ENCODE results near the gene UNC93B1. TPM values are rescaled to one million over a fixed set of nuclear protein-coding genes. Genes with fewer than 3 reads are reported as not detected.

UNC93B1 gene
- polyA plus RNA-seq, 1 donor (not counting 4 experiments of a cell fraction or from before 2014, with no cell fraction given): 15.4 TPM

- DNase-seq (ENCODE audit: low read depth, low spot score) (no peak), FAIRE-seq (no peak)
- dilution Hi-C loops (cut with MboI; ENCODE audit: extremely low pct_ligation_motif_present, low sequenced_read_pairs): no loop called here
- Histone ChIP-seq H3K79me2 (ENCODE audit: control insufficient read depth, insufficient read depth, low read length) (no peaks in the 10 kb centered on the region), H3K4me3 (ENCODE audit: control insufficient read depth in 2 of 3, extremely low read depth in 1 of 3, insufficient read depth in 2 of 3, low read depth in 1 of 3, low read length in 3 of 3) (no peak overlapping the region), H3K27ac (ENCODE audit: control insufficient read depth, insufficient read depth, low read length) (no peak overlapping the region), H3K9me3 (ENCODE audit: control insufficient read depth, low read depth, low read length) (no peaks in the 10 kb centered on the region), H3K9ac (ENCODE audit: control insufficient read depth, extremely low read depth, insufficient read depth, low read length) (no peak overlapping the region), H2AFZ (ENCODE audit: control insufficient read depth, low read length) (no peak overlapping the region), H3K4me2 (ENCODE audit: control insufficient read depth, extremely low read depth, insufficient read depth, low read depth, low read length) (no peak overlapping the region), H3K36me3 (ENCODE audit: control insufficient read depth in 2 of 2, extremely low read depth in 1 of 2, insufficient read depth in 2 of 2, low read length in 2 of 2) (peaks cover 0 to 1% of the 10 kb centered on the region in 2 experiments), H3K9me1 (ENCODE audit: control insufficient read depth, extremely low read depth, insufficient read depth, low read length) (no peaks in the 10 kb centered on the region), H3K4me1 (ENCODE audit: control insufficient read depth, extremely low read depth, insufficient read depth, low read length) (peaks cover 6% of the 10 kb centered on the region), H3K27me3 (ENCODE audit: control insufficient read depth, extremely low read depth, insufficient read depth, low read length) (no peaks in the 10 kb centered on the region), H4K20me1 (ENCODE audit: control insufficient read depth, extremely low read depth, insufficient read depth, low read length) (no peaks in the 10 kb centered on the region)
- TF ChIP-seq CTCF (optimal IDR thresholded peaks at IDR 0.05 in 1 of 3, IDR thresholded peaks at IDR 0.05 in 1 of 3, conservative IDR thresholded peaks at IDR 0.05 in 1 of 3; ENCODE audit: extremely low read depth in 1 of 3, insufficient read depth in 2 of 3, low read length in 3 of 3) (no peak), EZH2 (IDR thresholded peaks at IDR 0.05; ENCODE audit: low read length) (no peak)
Measured at GRCh38 chr11:67998150-67999045, 5.5 kb downstream of the UNC93B1 start.

- DNase-seq (ENCODE audit: low read depth, low spot score): no peak
- Histone ChIP-seq H3K4me3 (ENCODE audit: control insufficient read depth in 2 of 3, extremely low read depth in 1 of 3, insufficient read depth in 2 of 3, low read depth in 1 of 3, low read length in 3 of 3) (no peak overlapping the region), H3K4me1 (ENCODE audit: control insufficient read depth, extremely low read depth, insufficient read depth, low read length) (peaks cover under 1% of the 10 kb centered on the region), H3K27me3 (ENCODE audit: control insufficient read depth, extremely low read depth, insufficient read depth, low read length) (no peaks in the 10 kb centered on the region), H3K4me2 (ENCODE audit: control insufficient read depth, extremely low read depth, insufficient read depth, low read depth, low read length) (no peak overlapping the region), H3K9ac (ENCODE audit: control insufficient read depth, extremely low read depth, insufficient read depth, low read length) (no peak overlapping the region), H3K9me3 (ENCODE audit: control insufficient read depth, low read depth, low read length) (no peaks in the 10 kb centered on the region), H3K79me2 (ENCODE audit: control insufficient read depth, insufficient read depth, low read length) (no peaks in the 10 kb centered on the region), H4K20me1 (ENCODE audit: control insufficient read depth, extremely low read depth, insufficient read depth, low read length) (no peaks in the 10 kb centered on the region), H3K36me3 (ENCODE audit: control insufficient read depth in 2 of 2, extremely low read depth in 1 of 2, insufficient read depth in 2 of 2, low read length in 2 of 2) (peaks cover 0 to 1% of the 10 kb centered on the region in 2 experiments), H3K27ac (ENCODE audit: control insufficient read depth, insufficient read depth, low read length) (no peak overlapping the region), H2AFZ (ENCODE audit: control insufficient read depth, low read length) (no peak overlapping the region), H3K9me1 (ENCODE audit: control insufficient read depth, extremely low read depth, insufficient read depth, low read length) (no peaks in the 10 kb centered on the region)
- FAIRE-seq: no peak
- no peak for TF ChIP-seq CTCF (optimal IDR thresholded peaks at IDR 0.05 in 1 of 3, IDR thresholded peaks at IDR 0.05 in 1 of 3, conservative IDR thresholded peaks at IDR 0.05 in 1 of 3; ENCODE audit: extremely low read depth in 1 of 3, insufficient read depth in 2 of 3, low read length in 3 of 3)
- no peak for TF ChIP-seq EZH2 (IDR thresholded peaks at IDR 0.05; ENCODE audit: low read length)
- dilution Hi-C loops (cut with MboI; ENCODE audit: extremely low pct_ligation_motif_present, low sequenced_read_pairs): no loop called here
Measured at GRCh38 chr11:67997475-67997921, 6.4 kb downstream of the UNC93B1 start.

Measured in keratinocyte (primary cell).